ENCODE measurements around the gene RALGAPA2.
"Not testable (repeated sequence)": the region's sequence is repeated elsewhere in the genome, so short reads cannot be mapped to it uniquely, and the experiment has no call there.

RALGAPA2 gene

DNA sequence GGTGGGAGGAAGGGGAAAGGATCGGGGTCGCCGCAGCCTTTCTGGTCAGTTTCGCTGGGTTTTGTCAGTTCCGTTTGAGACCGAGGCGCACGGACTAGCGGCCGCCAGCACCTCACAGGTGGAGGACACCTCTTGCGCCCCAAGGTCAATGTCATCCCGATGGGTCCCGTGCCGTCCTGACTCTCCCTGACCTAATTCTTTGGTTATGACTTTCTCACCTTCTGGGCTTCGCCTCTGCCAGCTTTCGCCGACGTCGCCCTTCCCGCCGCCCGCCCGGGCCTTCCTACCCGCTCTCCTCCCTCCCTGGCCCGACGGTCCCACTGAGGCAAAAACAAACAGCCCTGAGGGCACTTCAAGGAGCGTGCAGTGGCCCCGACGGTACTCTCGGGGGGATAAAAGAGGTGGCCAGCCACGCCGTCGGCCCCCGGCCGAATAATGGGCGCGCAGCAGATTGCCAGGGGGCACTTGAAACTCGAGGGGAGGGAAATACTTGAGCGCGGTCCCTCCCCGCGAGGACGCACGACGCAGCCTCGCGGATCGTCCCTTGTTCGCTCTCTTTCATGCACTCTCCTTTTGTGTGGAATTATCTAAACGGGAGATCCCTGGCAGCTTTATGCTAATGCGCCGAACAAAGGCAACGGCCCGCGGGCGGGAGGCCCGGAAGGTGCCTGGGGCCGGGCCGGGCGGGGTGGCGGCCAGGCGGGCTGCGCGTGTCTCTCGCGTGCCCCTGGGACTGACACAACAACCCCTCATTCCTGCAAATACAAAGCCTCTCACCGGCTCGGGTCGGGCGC lies 348.4 kb downstream of the RALGAPA2 start:
- H3K36me3 ChIP-seq (ENCODE audit: control insufficient read depth, insufficient read depth, low read length): no peaks in the 10 kb centered on the region
- H3K27ac ChIP-seq (ENCODE audit: low read depth, low read length, severe bottlenecking): no peak overlapping the region
- no peak overlapping the region for H3K4me3 ChIP-seq (ENCODE audit: extremely low read depth, insufficient read depth, low read length, poor library complexity, severe bottlenecking)
- H3K9me3 ChIP-seq (ENCODE audit: control insufficient read depth, low read length): no peaks in the 10 kb centered on the region
- 0% methylated on average over 47 to 52 of the region's 70 CpGs for WGBS, 2 experiments (ENCODE audit: insufficient coverage in 2 of 2)
- H3K4me1 ChIP-seq (ENCODE audit: control insufficient read depth, insufficient read depth, low read length, poor library complexity, severe bottlenecking): peaks cover 5% of the 10 kb centered on the region

DNA sequence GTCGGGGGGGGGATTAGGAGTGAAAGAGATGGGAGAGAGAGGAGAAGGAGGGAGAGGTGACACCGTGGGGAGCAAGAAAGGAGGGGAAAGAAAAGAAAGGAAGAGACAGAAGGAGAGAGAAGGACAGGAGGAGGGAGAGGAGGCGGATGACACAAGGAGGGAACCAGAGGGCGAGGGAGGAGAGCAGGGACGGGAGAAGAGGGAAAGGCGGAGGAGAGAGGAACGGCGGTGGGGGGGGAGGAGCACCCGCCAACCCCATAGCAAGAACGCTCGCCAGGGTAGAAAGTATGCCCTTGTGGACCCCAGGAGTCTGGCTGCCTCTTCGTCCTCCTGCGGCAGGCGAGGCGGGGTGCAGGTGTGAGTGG lies 349.0 kb downstream of the RALGAPA2 start:
- H3K4me3 ChIP-seq (ENCODE audit: extremely low read depth, insufficient read depth, low read length, poor library complexity, severe bottlenecking): no peak overlapping the region
- H3K36me3 ChIP-seq (ENCODE audit: control insufficient read depth, insufficient read depth, low read length): no peaks in the 10 kb centered on the region
- 0 to 1% methylated on average over 9 to 14 of the region's 15 CpGs for WGBS, 2 experiments (ENCODE audit: insufficient coverage in 2 of 2)
- peaks cover 5% of the 10 kb centered on the region for H3K4me1 ChIP-seq (ENCODE audit: control insufficient read depth, insufficient read depth, low read length, poor library complexity, severe bottlenecking)
- H3K9me3 ChIP-seq (ENCODE audit: control insufficient read depth, low read length): no peaks in the 10 kb centered on the region
- H3K27ac ChIP-seq (ENCODE audit: low read depth, low read length, severe bottlenecking): no peak overlapping the region

DNA sequence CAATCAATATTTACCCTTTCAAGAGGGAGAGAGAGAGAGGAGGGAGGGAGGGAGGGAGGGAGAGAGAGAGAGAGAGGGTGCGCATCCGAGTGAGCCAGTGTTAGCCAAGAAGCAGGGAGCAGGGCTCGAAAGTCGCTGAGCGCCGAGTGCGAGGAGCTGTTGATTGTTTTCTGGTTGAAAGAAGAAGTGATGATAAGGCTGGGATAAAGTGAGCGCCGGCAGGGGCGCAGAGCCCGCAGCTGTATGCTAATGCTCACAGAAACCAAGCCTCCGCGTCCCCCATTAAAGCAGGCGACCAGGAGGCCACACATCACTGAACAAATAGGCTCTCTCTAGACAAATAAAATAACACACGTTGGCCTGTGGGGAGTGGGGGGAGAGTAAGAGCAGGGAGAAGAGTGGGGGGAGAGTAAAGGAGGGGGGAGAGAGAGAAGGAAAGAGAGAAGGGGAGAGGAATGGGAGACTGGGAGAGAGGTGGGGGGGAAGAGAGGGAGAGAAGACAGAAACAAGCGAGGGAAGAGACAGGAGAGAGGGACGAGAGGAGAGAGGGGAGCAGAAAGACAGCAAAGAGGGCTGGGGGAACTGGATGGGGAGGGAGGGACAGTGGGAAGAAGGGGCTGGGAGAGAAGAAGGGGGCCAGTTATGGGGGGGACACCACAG lies 349.5 kb downstream of the RALGAPA2 start:
- H3K9me3 ChIP-seq (ENCODE audit: control insufficient read depth, low read length): no peaks in the 10 kb centered on the region
- WGBS, 2 experiments (ENCODE audit: insufficient coverage in 2 of 2): 2 to 4% methylated on average over 7 to 9 of the region's 17 CpGs
- H3K36me3 ChIP-seq (ENCODE audit: control insufficient read depth, insufficient read depth, low read length): no peaks in the 10 kb centered on the region
- H3K4me1 ChIP-seq (ENCODE audit: control insufficient read depth, insufficient read depth, low read length, poor library complexity, severe bottlenecking): peaks cover 5% of the 10 kb centered on the region
- no peak overlapping the region for H3K27ac ChIP-seq (ENCODE audit: low read depth, low read length, severe bottlenecking)
- H3K4me3 ChIP-seq (ENCODE audit: extremely low read depth, insufficient read depth, low read length, poor library complexity, severe bottlenecking): no peak overlapping the region

DNA sequence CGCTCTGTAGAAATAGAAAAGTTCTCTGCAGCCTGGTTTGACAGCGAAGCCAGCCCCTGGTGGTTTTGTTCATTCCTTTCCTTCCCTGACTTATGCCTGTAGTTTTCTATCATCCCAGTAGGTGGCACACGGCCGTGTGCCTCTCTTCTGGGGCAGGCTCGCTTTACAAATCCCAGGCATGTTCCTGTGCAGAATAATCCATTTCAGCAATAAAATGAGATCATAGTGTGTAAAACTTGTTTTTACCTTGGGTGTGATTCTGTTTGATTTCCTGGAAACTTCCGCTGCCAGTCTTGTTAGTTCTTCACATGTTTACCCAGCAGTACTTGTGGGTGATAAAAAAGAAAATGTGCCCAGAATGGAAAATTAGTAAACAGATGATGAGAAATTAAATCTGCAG lies 352.0 kb downstream of the RALGAPA2 start:
- H3K4me1 ChIP-seq (ENCODE audit: control insufficient read depth, insufficient read depth, low read length, poor library complexity, severe bottlenecking): no peaks in the 10 kb centered on the region
- H3K9me3 ChIP-seq (ENCODE audit: control insufficient read depth, low read length): no peaks in the 10 kb centered on the region
- no peak overlapping the region for H3K27ac ChIP-seq (ENCODE audit: low read depth, low read length, severe bottlenecking)
- no peaks in the 10 kb centered on the region for H3K36me3 ChIP-seq (ENCODE audit: control insufficient read depth, insufficient read depth, low read length)
- WGBS, 2 experiments (ENCODE audit: insufficient coverage in 2 of 2): 2 to 4% methylated on average over 5 of the region's 6 CpGs
- no peak overlapping the region for H3K4me3 ChIP-seq (ENCODE audit: extremely low read depth, insufficient read depth, low read length, poor library complexity, severe bottlenecking)

DNA sequence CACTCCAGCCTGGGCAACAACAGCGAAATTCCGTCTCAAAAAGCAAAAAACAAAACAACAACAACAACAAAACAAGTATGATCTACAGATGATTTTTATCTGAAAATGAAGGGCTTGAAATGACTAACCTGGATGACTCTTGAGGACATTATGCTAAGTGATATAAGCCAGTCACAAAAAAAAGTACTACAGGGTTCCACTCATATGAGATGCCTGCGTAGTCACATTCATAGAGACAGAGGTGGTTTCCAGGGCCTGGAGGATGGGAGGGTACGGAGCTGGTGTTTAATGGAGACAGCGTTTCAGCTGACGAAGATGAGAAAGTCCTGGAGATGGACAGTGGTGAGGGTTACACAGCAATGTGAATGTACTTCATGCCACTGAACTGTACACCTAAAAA lies 352.8 kb downstream of the RALGAPA2 start:
- Histone ChIP-seq H3K9me3 (ENCODE audit: control insufficient read depth, low read length) (no peaks in the 10 kb centered on the region), H3K36me3 (ENCODE audit: control insufficient read depth, insufficient read depth, low read length) (no peaks in the 10 kb centered on the region), H3K4me3 (ENCODE audit: extremely low read depth, insufficient read depth, low read length, poor library complexity, severe bottlenecking) (no peak overlapping the region), H3K27ac (ENCODE audit: low read depth, low read length, severe bottlenecking) (no peak overlapping the region), H3K4me1 (ENCODE audit: control insufficient read depth, insufficient read depth, low read length, poor library complexity, severe bottlenecking) (no peaks in the 10 kb centered on the region)
- 63 to 86% methylated on average over 2 of the region's 6 CpGs for WGBS, 2 experiments (ENCODE audit: insufficient coverage in 2 of 2)

DNA sequence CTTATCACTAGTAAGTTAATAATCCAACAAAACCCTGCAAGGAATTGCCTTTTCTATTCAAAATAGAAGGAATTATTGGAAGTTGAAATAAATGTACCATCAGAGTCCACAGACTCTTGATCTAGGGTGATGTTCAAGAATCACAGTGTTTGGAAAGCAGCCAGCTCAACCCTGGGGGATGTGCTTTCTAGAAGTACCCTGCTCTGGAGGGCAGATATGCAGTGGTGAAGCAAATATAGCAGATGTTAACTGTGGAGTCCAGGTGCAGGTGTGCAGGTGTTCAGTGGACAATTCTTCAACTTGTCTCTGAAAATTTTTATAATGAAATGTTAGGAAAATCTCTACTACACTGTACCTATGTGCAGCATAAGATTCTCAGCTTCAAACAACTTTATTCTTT lies 353.6 kb downstream of the RALGAPA2 start:
- no peaks in the 10 kb centered on the region for H3K9me3 ChIP-seq (ENCODE audit: control insufficient read depth, low read length)
- no peaks in the 10 kb centered on the region for H3K36me3 ChIP-seq (ENCODE audit: control insufficient read depth, insufficient read depth, low read length)
- no peaks in the 10 kb centered on the region for H3K4me1 ChIP-seq (ENCODE audit: control insufficient read depth, insufficient read depth, low read length, poor library complexity, severe bottlenecking)
- H3K4me3 ChIP-seq (ENCODE audit: extremely low read depth, insufficient read depth, low read length, poor library complexity, severe bottlenecking): no peak overlapping the region
- no peak overlapping the region for H3K27ac ChIP-seq (ENCODE audit: low read depth, low read length, severe bottlenecking)

DNA sequence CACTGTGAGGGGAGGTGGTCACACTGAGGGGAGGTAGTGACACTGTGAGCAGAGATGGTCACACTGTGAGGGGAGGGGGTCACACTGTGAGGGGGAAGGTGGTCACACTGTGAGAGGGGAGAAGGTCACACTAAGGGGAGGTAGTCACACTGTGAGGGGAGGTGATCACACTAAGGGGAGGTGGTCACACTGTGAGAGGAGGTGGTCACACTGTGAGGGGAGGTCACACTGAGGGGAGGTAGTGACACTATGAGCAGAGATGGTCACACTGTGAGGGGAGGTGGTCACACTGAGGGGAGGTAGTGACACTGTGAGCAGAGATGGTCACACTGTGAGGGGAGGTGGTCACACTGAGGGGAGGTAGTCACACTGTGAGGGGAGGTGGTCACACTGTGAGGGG lies 356.9 kb downstream of the RALGAPA2 start:
- not testable (repeated sequence) for H3K4me3 ChIP-seq (ENCODE audit: extremely low read depth, insufficient read depth, low read length, poor library complexity, severe bottlenecking); H3K4me1 ChIP-seq (ENCODE audit: control insufficient read depth, insufficient read depth, low read length, poor library complexity, severe bottlenecking); H3K36me3 ChIP-seq (ENCODE audit: control insufficient read depth, insufficient read depth, low read length); H3K27ac ChIP-seq (ENCODE audit: low read depth, low read length, severe bottlenecking); H3K9me3 ChIP-seq (ENCODE audit: control insufficient read depth, low read length)

DNA sequence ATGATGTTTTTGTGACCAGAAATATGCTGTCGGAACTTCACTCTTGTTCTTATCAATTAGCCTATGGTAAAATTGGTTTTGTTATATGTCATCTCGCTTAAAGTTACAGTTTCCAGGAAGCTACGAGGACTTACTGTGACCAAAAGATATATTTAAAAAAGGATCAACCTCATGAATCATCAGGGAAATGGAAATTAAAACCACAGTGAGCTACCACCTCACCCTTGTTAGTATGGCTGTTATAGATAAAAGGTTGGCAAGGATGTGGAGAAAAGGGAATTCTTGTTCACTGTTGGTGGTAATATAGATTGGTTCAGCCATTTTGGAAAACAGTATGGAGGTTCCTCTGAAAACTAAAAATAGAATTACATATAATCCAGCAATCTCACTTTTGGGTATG lies 358.9 kb downstream of the RALGAPA2 start:
- Histone ChIP-seq H3K9me3 (ENCODE audit: control insufficient read depth, low read length) (no peaks in the 10 kb centered on the region), H3K4me1 (ENCODE audit: control insufficient read depth, insufficient read depth, low read length, poor library complexity, severe bottlenecking) (no peaks in the 10 kb centered on the region), H3K27ac (ENCODE audit: low read depth, low read length, severe bottlenecking) (no peak overlapping the region), H3K4me3 (ENCODE audit: extremely low read depth, insufficient read depth, low read length, poor library complexity, severe bottlenecking) (no peak overlapping the region), H3K36me3 (ENCODE audit: control insufficient read depth, insufficient read depth, low read length) (no peaks in the 10 kb centered on the region)
- no CpG with 5 or more reads among the region's 3 CpGs for WGBS, 2 experiments (ENCODE audit: insufficient coverage in 2 of 2)

DNA sequence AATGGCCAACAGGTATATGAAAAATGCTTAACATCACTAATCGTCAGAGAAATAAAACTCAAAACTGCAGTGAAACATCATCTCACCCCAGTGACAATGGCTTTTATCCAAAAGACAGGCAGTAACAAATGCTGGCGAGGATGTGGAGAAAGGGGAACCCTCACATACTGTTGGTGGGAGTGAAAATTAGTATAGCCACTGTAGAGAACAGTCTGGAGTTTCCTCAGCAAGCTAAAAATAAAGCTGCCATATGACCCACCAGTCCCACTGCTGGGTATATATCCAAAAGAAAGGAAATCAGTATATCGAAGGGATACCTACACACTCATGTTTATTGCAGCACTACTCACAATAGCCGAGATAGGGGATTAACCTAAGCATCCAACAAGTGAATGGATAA lies 368.0 kb downstream of the RALGAPA2 start:
- H3K36me3 ChIP-seq (ENCODE audit: control insufficient read depth, insufficient read depth, low read length): no peaks in the 10 kb centered on the region
- no peaks in the 10 kb centered on the region for H3K4me1 ChIP-seq (ENCODE audit: control insufficient read depth, insufficient read depth, low read length, poor library complexity, severe bottlenecking)
- H3K4me3 ChIP-seq (ENCODE audit: extremely low read depth, insufficient read depth, low read length, poor library complexity, severe bottlenecking): no peak overlapping the region
- WGBS, 2 experiments (ENCODE audit: insufficient coverage in 2 of 2): 86 to 100% methylated on average over 1 of the region's 4 CpGs
- no peak overlapping the region for H3K27ac ChIP-seq (ENCODE audit: low read depth, low read length, severe bottlenecking)
- H3K9me3 ChIP-seq (ENCODE audit: control insufficient read depth, low read length): no peaks in the 10 kb centered on the region

DNA sequence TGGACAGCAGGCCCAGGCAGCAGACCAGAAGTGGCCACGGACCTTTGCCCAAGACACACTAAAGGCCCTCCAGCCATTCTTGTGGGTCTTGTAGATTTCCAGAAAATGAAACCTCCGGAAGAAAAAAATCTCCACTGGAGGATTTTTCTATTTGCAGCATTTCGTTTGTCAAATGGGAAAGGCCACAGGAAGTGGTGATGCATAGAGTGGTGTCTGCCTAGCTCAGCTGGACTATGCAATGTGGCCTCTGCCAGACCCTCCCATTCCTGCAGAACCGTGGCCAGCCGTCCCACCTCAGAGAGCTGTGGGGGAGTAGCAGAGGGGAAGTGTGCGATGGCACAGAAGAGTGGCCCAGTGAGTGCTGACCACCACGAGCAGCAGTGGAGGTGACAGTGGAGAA lies 368.5 kb downstream of the RALGAPA2 start:
- no peaks in the 10 kb centered on the region for H3K9me3 ChIP-seq (ENCODE audit: control insufficient read depth, low read length)
- no peaks in the 10 kb centered on the region for H3K4me1 ChIP-seq (ENCODE audit: control insufficient read depth, insufficient read depth, low read length, poor library complexity, severe bottlenecking)
- H3K36me3 ChIP-seq (ENCODE audit: control insufficient read depth, insufficient read depth, low read length): no peaks in the 10 kb centered on the region
- 92% methylated on average over 5 of the region's 7 CpGs; no CpG with 5 or more reads in 1 of the 2 experiments for WGBS, 2 experiments (ENCODE audit: insufficient coverage in 2 of 2)
- H3K27ac ChIP-seq (ENCODE audit: low read depth, low read length, severe bottlenecking): no peak overlapping the region
- H3K4me3 ChIP-seq (ENCODE audit: extremely low read depth, insufficient read depth, low read length, poor library complexity, severe bottlenecking): no peak overlapping the region

Data from mesodermal cell (in vitro differentiated cells).